ENCODE data around the gene PDSS2. TPM values are rescaled to one million over a fixed set of nuclear protein-coding genes. Genes with fewer than 3 reads are reported as not detected.

The PDSS2 gene
- total RNA-seq, 1 experiment from 2014 or later = 16.1 TPM

- Histone ChIP-seq H3K4me1 (ENCODE audit: insufficient read depth, low read length, poor library complexity, severe bottlenecking) (peaks cover 25% of the 10 kb centered on the region), H3K27ac (ENCODE audit: low read depth, low read length, poor library complexity, severe bottlenecking) (peak overlapping the region; percentile 63), H3K4me3 (ENCODE audit: low read depth, low read length, poor library complexity, severe bottlenecking) (no peak overlapping the region), H3K36me3 (ENCODE audit: insufficient read depth, low read length, poor library complexity, severe bottlenecking) (no peaks in the 10 kb centered on the region), H3K9me3 (ENCODE audit: low read depth, low read length, poor library complexity, severe bottlenecking) (no peaks in the 10 kb centered on the region), H3K27me3 (replicated peaks; ENCODE audit: insufficient read depth, low read depth, low read length, poor library complexity) (no peaks in the 10 kb centered on the region)
- no TSS peak for BruUV-seq (replicated peaks)
- intact Hi-C loops (cut with micrococcal nuclease; ENCODE audit: unreplicated experiment) = no loop called here
- TF ChIP-seq, protein P1, sequence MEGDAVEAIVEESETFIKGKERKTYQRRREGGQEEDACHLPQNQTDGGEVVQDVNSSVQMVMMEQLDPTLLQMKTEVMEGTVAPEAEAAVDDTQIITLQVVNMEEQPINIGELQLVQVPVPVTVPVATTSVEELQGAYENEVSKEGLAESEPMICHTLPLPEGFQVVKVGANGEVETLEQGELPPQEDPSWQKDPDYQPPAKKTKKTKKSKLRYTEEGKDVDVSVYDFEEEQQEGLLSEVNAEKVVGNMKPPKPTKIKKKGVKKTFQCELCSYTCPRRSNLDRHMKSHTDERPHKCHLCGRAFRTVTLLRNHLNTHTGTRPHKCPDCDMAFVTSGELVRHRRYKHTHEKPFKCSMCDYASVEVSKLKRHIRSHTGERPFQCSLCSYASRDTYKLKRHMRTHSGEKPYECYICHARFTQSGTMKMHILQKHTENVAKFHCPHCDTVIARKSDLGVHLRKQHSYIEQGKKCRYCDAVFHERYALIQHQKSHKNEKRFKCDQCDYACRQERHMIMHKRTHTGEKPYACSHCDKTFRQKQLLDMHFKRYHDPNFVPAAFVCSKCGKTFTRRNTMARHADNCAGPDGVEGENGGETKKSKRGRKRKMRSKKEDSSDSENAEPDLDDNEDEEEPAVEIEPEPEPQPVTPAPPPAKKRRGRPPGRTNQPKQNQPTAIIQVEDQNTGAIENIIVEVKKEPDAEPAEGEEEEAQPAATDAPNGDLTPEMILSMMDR (conservative IDR thresholded peaks at IDR 0.05; ENCODE audit: low read depth, low read length) = no peak
- no peak for TF ChIP-seq EZH2 (IDR thresholded peaks at IDR 0.05; ENCODE audit: borderline replicate concordance, low read depth, low read length, poor library complexity, severe bottlenecking)
- POLR2A ChIA-PET (ENCODE audit: low non-redundant PET) = no interaction called here
- DNase-seq (ENCODE audit: low spot score) = peak; percentile 36
- CTCF ChIA-PET = no interaction called here
These were observed 114.0 kb downstream of the PDSS2 start for GRCh38 chr6:107345393-107345792.

DNA sequence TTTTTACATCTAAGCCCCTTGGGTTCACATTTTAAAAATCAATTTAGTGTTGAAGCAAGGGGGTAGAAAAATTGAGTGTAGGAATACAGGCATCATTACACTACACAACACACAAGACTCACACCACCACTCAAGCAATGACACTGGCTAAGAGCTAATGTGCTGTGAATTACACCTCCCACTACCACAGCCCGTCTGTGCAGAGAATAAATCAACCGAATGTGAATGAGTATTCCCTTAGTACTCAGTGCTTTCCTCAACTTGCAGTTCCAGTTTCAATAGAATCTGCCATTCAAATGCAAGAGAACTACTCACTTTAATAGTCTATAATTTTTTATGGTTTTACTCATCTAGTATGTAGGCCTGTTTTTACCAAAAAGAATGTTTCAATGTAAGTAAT is 114.4 kb downstream of the PDSS2 start:
- intact Hi-C loops (cut with micrococcal nuclease; ENCODE audit: unreplicated experiment) = no loop called here
- Histone ChIP-seq H3K27ac (ENCODE audit: low read depth, low read length, poor library complexity, severe bottlenecking) (peak overlapping the region; percentile 63), H3K4me1 (ENCODE audit: insufficient read depth, low read length, poor library complexity, severe bottlenecking) (peaks cover 25% of the 10 kb centered on the region), H3K27me3 (replicated peaks; ENCODE audit: insufficient read depth, low read depth, low read length, poor library complexity) (no peaks in the 10 kb centered on the region), H3K36me3 (ENCODE audit: insufficient read depth, low read length, poor library complexity, severe bottlenecking) (no peaks in the 10 kb centered on the region), H3K4me3 (ENCODE audit: low read depth, low read length, poor library complexity, severe bottlenecking) (no peak overlapping the region), H3K9me3 (ENCODE audit: low read depth, low read length, poor library complexity, severe bottlenecking) (no peaks in the 10 kb centered on the region)
- peak; percentile 21 for DNase-seq (ENCODE audit: low spot score)
- TF ChIP-seq, protein P1 (conservative IDR thresholded peaks at IDR 0.05; ENCODE audit: low read depth, low read length) = no peak
- no peak for TF ChIP-seq EZH2 (IDR thresholded peaks at IDR 0.05; ENCODE audit: borderline replicate concordance, low read depth, low read length, poor library complexity, severe bottlenecking)
- no TSS peak for BruUV-seq (replicated peaks)
- POLR2A ChIA-PET (ENCODE audit: low non-redundant PET) = no interaction called here
- CTCF ChIA-PET = no interaction called here

DNA sequence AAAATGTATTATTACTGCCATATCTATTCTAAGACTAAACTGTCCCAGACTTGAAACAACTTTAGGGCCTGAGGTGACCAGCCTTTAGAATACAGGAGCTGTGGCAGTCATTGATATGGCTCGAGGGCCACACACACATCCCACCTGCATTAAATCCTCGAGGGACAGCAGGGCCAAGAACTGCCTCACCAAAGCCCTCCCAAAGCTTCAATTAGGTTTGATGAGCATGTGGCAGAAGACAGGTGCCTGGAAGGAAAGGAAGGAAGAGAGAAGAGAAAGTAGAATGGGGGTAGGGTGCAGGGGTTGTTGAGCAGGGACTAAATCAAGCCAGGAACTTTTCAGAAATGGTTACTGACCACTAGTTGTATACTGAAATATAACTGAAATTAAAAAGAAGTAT is 115.0 kb downstream of the PDSS2 start:
- no peak overlapping the region for H3K4me3 ChIP-seq (ENCODE audit: low read depth, low read length, poor library complexity, severe bottlenecking)
- ChIA-PET CTCF (no interaction called here), POLR2A (ENCODE audit: low non-redundant PET) (no interaction called here)
- H3K4me1 ChIP-seq (ENCODE audit: insufficient read depth, low read length, poor library complexity, severe bottlenecking) = peaks cover 25% of the 10 kb centered on the region
- no peak for TF ChIP-seq EZH2 (IDR thresholded peaks at IDR 0.05; ENCODE audit: borderline replicate concordance, low read depth, low read length, poor library complexity, severe bottlenecking)
- TF ChIP-seq, protein P1 (conservative IDR thresholded peaks at IDR 0.05; ENCODE audit: low read depth, low read length) = no peak
- no peaks in the 10 kb centered on the region for H3K9me3 ChIP-seq (ENCODE audit: low read depth, low read length, poor library complexity, severe bottlenecking)
- DNase-seq (ENCODE audit: low spot score) = no peak
- H3K27ac ChIP-seq (ENCODE audit: low read depth, low read length, poor library complexity, severe bottlenecking) = peak overlapping the region; percentile 63
- no TSS peak for BruUV-seq (replicated peaks)
- intact Hi-C loops (cut with micrococcal nuclease; ENCODE audit: unreplicated experiment) = no loop called here
- H3K36me3 ChIP-seq (ENCODE audit: insufficient read depth, low read length, poor library complexity, severe bottlenecking) = no peaks in the 10 kb centered on the region
- no peaks in the 10 kb centered on the region for H3K27me3 ChIP-seq (replicated peaks; ENCODE audit: insufficient read depth, low read depth, low read length, poor library complexity)
